Stimulated activated CD4-positive, alpha-beta T cell treated with anti-CD3 and anti-CD28 coated beads, Interleukin-12 subunit alpha, Interleukin-12 subunit beta, amount 100 ng/mL, for 24 hours (primary cell): ENCODE results near the gene ARHGAP12.
"Not testable (repeated sequence)": the region's sequence is repeated elsewhere in the genome, so short reads cannot be mapped to it uniquely, and the experiment has no call there.

Experiments
- DNase-seq, 2 experiments: peaks; one replicate each; pipeline ENCODE4 v3.0.0-alpha.2; 2020; ENCODE audit warnings: low read depth in 2 of 2

Gene ARHGAP12

DNA sequence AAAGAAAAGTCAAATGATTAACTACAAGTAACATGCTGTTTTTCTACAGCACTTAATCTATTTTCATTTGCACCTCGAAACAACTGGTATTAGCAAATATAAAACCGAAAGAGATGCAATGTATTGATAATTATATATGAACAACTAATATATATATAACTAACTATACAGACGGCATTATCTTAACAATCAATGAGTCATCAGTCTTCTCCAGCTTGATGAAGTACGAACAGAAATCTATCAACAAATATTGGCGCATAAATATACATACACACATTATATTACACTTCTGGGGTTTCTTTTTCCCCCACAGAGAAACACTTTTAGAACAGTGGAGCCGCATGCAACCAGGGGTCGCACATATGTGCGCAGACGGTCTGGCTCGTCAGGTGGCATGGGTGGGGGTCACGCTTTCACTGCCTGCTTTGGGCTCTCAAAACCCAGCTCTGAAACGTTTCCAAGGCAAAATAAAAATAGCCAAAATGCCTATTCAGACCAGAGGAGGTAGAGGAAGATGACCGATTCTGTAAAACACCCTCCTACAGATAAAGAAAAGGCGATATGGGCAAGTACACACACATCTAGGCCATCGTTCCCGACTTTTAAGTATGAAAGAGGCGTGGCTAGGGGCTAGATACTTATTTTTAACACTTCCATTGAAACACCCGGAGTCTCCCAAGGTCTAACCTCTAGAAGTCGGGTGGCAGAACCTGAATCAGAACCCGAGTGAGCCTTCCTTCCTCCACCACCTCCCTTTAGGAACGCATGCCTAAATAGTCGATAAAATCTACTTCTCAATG is 1.7 kb downstream of the ARHGAP12 start:
- no peak for DNase-seq

DNA sequence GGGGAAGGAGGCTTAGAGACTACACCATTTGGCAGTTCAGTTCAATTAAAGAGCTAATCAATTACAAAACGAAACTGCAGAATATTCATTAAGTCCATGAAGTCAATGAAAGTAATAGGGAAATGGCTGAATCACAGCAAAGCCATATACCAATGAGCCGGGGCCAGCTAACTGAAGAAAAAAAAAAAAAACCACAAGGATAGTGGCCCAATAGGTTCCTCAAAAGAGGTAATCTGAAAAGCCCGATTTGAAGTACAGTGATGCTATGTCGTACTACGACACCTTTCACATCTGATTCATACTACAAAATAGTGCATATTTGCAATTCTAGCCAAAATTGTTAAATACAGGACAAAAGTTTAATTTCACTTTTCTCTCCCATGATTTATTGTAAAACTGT is 2.5 kb downstream of the ARHGAP12 start:
- DNase-seq = no peak

DNA sequence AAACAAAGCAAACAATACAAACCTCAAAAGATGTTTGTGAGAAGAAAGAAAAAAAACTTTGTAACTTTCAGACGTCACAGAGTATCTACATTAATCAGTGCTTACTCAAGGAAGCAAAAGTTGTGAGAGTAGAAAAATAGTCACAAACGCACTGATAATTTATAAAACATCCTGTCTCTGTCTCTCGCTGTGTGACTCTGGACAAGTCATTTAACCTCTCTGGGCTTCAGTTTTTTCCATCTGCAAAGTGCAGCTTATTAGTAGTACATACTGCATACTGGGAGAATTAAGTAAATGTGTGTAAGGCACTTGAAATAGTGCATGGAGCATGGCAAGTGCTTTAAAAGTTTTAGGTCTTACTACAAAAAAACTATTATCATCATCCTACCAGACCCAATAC is 3.8 kb downstream of the ARHGAP12 start:
- DNase-seq = no peak

DNA sequence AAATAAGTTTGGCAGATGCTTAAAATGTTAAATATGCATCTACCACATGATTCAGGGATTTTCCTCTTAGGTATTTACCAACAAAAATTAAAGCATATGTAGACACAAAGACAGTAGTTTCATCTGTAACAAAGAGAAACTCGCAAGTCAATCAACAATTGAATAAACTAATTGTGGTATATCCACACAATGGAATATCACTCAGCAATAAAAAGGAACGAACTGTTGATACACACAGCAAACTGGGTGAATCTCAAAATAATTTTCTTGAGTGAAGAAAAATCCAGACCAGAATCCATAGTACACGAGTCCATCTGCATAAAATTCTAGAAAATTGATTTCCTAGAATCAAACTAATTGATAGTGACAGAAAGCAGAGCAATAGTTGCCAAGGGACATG is 5.2 kb downstream of the ARHGAP12 start:
- DNase-seq = no peak

DNA sequence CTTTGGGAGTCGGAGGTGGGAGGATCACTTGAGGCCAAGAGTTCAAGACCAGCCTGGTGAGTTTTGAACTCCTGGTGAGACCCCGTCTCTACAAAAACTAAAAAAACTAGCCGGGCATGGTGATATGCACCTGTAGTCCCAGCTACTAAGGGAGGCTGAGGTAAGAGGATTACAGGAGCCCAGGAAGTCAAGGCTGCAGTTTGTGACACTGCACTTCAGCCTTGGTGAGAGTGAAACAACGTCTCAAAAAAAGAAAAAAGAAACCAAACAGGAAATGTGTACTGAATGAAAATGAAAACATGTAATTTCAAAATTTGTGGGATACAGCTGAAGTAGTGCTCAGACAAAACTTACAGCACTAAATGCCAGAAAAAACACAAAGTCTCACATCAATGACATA is 7.6 kb downstream of the ARHGAP12 start:
- no peak for DNase-seq

DNA sequence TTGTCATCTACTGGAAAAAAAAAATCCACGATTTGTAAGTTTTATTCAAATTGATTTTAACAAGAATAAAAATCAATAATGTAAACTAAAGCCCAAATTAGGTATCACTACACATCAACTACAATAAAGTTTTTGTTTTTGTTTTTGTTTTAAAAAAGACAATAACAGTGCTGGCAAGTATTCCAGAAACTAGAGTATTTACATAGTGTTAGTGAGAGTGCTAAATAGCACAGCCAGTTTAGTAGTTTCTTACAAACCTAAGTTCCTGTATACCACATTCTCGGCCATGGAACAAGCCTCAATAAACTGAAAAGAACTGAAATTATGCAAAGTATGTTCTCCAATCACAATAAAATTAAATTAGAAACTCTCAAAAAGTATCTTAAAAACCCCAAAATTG is 8.1 kb downstream of the ARHGAP12 start:
- DNase-seq = no peak

DNA sequence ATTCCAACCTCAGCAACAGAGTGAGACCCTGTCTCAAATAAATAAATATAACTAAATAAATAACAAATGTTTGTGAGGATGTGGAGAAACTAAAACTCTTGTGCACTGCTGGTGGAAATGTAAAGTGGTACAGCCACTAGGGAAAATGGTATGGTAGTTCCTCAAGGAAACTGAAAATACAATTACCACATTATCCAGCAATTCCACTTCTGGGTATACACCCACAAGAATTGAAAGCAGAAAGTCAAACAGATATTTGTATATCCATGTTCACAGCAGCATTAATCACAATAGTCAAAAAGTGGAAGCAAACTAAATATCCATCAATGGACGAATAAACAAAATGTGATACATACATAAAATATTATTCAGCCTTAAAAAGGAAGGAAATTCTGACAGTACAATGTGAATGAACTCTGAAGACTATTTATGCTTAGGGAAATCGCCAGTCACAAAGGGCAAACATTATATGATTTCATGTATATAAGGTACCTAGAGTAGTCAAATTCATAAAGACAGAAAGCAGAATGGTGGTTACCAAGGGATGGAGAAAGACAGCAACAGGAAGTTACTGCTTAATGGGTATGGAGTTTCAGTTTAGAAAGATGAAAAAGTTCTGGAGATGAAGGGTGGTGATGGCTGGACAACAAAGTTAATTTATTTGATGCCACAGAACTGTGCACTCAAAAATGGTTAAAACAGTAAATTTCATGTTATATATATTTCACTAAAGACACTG is 9.8 kb downstream of the ARHGAP12 start:
- DNase-seq = no peak

DNA sequence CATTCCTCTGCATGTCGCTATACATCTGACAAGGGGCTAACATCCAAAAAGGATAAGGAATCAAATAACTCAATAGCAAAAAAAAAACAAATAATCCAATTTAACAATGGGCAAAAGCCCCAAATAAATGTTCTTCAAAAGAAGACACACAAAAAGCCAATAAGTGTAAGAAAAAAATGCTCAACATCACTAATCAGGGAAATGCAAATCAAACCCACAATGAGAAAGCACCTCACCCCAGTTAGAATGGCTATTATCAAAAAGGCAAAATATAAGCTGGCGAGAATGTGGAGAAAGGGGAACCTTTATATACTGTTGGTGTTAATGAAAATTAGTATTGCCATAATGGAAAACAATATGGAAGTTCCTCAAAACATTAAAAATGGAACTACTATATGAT is 14.3 kb downstream of the ARHGAP12 start:
- DNase-seq = no peak

DNA sequence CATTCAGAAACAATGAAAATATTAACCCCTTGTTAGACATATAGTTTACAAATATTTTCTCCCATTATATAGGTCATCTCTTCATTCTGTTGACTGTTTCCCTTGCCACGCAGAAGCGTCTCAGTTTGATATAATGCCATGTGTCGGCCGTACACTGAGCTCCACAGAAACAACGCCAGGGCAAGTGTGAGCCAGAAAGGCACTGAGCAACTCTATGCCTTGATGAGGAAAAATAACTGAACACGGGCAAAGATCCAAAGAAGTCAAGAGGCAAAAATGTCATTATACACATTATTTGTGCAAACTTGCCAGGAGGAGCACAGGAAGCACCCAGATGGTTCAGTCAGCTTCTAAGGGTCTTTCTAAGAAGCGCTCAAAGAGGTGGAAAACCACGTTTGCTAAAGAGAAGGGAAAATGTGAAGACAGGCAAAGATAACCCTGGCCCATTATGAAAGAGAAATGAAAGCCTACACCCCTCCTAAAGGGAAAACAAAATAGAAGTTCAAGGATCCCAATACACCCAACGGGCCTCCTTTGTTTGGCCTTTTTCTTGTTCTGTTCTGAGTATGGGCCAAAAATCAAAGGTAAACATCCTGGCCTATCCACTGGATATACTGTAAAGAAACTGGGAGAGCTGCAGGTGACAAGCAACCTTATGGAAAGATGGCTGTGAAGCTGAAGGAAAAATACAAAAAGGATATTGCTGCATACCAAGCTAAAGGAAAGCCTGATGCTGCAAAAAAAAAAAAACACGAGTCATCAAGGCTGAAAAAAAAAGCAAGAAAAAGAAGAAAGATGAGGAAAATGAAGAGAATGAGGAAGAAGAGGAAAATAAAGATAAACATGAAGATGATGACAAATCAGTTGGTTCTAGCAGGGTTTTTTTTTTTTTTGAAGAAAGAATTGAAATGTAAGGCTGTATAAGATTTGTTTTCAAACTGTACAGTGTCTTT is 15.5 kb downstream of the ARHGAP12 start:
- DNase-seq = no peak

DNA sequence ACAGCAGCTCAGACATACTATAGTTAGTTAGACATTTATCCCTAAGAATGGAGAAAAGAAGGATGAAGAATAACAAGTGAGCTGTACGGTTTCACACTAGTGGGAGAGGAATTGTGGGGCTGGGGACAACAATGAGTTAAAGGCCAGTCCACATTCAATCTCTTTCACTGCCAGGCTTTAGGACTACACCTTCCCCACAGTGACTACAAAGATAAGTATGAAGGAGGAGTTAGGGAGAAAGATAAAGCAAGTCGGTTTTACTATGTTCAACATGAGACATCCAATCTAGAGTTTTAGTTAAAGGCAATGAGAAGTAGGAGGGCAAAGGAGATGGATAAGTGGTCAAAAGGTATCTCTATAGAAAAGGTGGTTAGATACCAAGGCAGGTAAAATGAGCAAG is 16.3 kb downstream of the ARHGAP12 start:
- no peak for DNase-seq

DNA sequence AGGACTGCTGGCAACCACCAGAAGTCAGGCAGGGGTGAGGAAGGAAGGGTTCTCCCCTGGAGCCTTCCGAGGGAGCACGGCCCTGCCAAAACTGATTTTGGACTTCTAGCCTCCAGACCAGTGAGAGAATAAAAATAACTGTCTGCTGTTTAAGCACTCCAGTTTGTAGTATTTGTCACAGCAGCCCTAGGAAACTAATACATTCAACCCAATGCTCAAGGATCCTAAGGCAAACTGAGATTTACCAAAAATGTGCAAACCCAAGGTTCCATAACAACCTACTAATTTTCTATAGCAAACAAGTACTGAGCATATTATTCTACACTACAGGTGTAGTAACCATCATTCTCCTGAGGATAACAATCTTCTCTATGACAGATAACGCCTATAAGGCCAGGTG is 18.6 kb downstream of the ARHGAP12 start:
- DNase-seq = no peak

DNA sequence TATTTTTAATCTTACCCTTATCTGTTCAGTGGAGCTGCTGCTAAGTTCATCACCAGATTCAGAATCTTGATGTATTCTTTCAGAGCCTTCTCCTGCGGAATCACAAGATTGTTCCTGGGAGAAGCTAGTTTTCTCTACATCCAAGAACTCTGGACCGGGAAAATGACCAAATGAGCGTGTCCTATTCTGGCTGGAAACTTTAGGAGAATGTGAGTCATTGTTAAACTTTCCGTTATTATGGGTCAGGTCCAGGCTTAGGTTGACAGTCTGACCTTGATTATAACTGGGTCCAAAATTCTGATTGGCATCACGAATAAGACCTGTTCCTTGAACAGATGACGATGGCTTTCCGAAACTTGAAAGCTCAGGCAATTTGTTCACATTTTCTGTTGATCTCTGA is 20.5 kb downstream of the ARHGAP12 start:
- no peak for DNase-seq

DNA sequence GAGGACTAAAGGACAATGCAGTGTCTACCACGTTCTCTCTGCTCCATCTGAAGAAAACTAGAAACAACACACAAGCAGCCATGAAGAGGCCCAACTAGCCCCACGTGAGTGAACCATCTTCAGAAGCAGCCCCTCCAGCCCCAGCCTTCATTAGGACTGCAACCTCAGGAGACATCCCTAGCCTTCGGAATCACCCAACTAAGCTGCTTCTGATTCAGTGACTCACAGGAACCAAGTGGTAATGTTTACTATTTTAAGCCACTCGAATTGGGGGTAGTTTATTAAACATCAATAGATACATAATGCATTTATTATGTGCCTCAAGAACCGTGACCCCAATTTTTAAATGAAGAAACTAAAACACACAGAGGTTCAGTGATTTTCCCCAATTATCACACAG is 22.6 kb downstream of the ARHGAP12 start:
- no peak for DNase-seq

DNA sequence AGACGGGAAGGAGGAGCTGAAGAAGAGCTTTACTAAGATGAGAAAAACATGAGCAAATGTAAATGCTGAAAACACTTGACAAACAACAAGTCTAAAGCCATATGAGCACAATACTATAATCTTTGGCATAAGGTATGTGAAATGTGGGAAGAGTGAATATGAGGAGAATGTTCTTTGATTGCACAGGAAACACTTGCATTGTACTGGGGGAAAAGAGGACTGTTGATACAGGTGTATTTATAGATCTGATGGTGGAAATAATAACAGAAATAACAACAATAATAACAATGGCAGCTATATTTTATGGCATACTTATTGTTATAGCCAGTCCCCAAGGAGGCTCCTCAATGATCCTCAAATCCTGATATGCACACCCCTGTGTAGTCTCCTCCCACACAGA is 23.0 kb downstream of the ARHGAP12 start:
- no peak for DNase-seq

DNA sequence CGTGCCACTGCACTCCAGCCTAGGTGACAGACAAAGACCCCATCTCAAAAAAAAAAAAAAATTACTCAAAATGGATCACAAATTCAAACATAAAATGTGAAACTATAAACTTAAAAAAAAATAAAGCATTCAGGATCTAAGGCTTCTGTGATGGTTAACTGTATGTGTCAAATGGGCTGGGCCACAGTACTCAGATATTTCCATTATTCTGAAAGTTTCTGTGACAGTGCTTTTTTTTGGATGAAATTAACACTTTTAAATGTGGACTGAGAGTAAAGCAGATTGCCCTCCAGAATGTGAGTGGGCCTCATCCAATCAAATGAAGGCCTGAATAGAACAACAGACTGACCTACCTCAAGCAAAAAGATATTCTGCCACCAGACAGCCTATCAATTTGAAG is 26.0 kb downstream of the ARHGAP12 start:
- no peak for DNase-seq

DNA sequence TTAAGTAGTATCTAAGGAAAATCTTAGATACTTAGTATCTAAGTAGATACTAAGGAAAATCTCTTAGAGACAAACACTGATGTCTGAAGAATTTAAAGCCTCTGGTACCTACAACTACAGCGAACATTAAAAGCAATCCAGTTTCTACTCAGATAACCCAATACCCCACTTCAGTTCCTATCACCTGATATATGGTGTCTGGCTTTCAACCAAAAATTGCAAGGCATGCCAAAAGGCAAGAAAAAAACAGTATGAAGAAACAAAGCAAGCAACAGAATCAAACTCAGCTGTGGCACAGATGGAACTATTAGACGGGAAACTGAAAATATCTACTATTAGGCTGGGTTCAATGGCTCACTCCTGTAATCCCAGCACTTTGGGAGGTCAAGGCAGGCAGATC is 31.1 kb downstream of the ARHGAP12 start:
- DNase-seq = no peak

DNA sequence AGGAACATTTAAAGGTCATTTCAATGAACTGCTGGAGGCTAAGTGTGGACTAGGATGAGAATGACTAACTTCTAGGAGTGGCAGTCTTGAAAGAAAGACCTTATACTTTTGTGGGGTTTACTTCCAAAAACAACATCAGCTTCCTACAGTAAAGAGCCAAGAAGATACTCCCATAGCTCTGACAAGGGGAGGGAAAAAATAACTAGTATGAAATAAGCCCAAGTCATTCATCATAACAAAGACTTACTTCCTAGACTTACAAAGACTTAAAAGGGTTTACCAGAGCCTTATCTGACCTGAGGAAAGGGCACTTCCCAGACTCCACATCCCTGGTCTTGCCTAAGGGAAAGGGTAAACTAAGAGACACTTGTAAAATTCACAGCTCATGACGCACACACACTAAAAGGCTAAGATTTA is 31.7 kb downstream of the ARHGAP12 start:
- DNase-seq = no peak

DNA sequence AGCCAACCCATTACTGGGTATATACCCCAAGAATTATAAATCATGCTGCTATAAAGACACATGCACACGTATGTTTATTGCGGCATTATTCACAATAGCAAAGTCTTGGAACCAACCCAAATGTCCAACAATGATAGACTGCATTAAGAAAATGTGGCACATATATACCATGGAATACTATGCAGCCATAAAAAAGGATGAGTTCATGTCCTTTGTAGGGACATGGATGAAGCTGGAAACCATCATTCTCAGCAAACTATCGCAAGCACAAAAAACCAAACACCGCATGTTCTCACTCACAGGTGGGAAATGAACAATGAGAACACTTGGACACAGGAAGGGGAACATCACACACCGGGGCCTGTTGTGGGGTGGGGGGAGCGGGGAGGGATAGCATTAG is 32.9 kb downstream of the ARHGAP12 start:
- not testable (repeated sequence) for DNase-seq

DNA sequence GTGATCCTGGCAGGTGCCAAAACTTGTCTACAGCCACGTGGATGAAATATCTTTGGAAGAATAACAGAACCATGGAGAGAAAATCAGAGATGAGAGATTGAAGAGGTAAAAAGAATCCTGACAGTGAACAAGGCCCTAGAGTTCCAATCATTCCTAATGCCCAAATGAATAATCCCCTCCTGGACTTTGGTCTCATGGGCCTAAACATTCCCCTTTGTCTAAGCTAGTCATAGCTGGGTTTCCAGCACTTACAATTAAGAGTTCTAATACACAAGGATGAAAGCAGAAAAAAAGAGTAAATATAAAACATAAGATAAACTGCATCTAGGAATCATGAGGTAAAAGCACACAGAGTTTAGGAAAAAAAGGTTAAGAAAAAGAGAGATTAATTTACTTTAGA is 40.2 kb downstream of the ARHGAP12 start:
- no peak for DNase-seq

DNA sequence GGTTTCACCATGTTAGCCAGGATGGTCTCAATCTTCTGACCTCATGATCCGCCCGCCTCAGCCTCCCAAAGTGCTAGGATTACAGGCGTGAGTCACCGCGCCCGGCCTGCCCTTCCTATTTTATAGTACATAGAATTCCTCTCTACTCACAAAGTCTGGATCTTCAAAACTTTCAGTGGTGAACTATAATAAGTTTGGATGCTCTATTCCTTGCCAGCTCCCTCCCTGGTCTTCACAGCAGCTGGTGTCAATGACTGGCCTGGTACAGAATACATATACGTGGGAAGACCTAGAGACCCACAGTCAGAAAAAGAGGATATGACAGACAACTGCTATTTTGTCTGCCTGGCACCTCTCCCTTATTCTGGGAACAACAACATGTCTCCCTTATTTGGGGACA is 40.8 kb downstream of the ARHGAP12 start:
- DNase-seq = no peak

DNA sequence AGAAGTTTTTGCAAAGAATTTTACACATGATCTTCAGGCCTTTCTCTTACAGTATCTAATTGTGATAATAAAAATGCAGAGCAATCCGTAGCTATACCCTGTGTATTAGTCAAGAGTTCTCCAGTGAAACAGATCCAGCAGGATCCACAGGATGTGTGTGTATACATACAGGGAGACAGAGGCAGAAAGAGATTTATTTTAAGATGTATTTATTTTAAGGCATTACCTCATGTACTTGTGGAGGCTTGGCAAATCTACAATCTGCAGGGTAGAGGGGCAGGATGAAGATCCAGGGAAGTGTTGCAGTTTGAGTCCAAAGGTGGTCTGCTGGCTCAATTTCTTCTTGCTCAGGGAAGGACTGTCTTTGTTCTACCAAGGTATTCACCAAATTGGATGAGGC is 41.7 kb downstream of the ARHGAP12 start:
- no peak for DNase-seq

DNA sequence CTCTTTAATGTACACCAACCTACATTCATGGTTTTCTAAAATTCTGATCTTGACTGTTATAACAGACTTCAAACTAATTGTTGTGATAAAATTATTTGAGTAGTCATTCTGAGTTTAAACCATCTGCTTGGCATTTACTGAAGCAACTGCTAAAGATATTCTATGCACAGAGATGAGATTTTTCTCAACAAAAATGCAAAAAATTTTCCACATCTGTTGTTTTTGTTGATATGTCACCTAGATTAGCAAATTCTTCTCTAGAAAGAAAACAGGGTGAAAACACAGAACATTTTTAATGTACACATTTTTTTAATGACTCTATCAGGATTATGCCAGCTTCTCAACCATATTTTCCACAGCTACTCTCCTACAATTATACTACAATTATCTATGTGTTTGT is 42.7 kb downstream of the ARHGAP12 start:
- no peak for DNase-seq
